ENCODE measurements around the gene FMNL2.
"Not testable (repeated sequence)": the region's sequence is repeated elsewhere in the genome, so short reads cannot be mapped to it uniquely, and the experiment has no call there.

FMNL2 gene

GRCh38 chr2:152467677-152468410, 132.9 kb downstream of the FMNL2 start:
- H3K9me3 ChIP-seq (replicated peaks; ENCODE audit: low read length), result no peaks in the 10 kb centered on the region
- no peaks in the 10 kb centered on the region for H3K36me3 ChIP-seq (ENCODE audit: insufficient read depth, low read length)
- no peak overlapping the region for H3K9ac ChIP-seq (ENCODE audit: low read depth, low read length)
- H3K27me3 ChIP-seq (ENCODE audit: control insufficient read depth, insufficient read depth, low read length), result no peaks in the 10 kb centered on the region
- peaks cover 16% of the 10 kb centered on the region for H3K4me1 ChIP-seq (ENCODE audit: control insufficient read depth, insufficient read depth, low read length)
- H3K4me3 ChIP-seq (ENCODE audit: low read length), result no peak overlapping the region
- no peak overlapping the region for H3K4me2 ChIP-seq (ENCODE audit: low read length)

- H3K9me3 ChIP-seq (replicated peaks; ENCODE audit: low read length), result no peaks in the 10 kb centered on the region
- H3K4me2 ChIP-seq (ENCODE audit: low read length), result peak overlapping the region; percentile 48
- H3K4me3 ChIP-seq (ENCODE audit: low read length), result no peak overlapping the region
- peaks cover 16% of the 10 kb centered on the region for H3K4me1 ChIP-seq (ENCODE audit: control insufficient read depth, insufficient read depth, low read length)
- H3K36me3 ChIP-seq (ENCODE audit: insufficient read depth, low read length), result no peaks in the 10 kb centered on the region
- H3K9ac ChIP-seq (ENCODE audit: low read depth, low read length), result no peak overlapping the region
- no peaks in the 10 kb centered on the region for H3K27me3 ChIP-seq (ENCODE audit: control insufficient read depth, insufficient read depth, low read length)
Observed at GRCh38 chr2:152468899-152469692, 134.1 kb downstream of the FMNL2 start.

GRCh38 chr2:152470861-152471854, 136.2 kb downstream of the FMNL2 start:
- no peak overlapping the region for H3K4me2 ChIP-seq (ENCODE audit: low read length)
- H3K9me3 ChIP-seq (replicated peaks; ENCODE audit: low read length), result no peaks in the 10 kb centered on the region
- peaks cover 13% of the 10 kb centered on the region for H3K4me1 ChIP-seq (ENCODE audit: control insufficient read depth, insufficient read depth, low read length)
- H3K9ac ChIP-seq (ENCODE audit: low read depth, low read length), result no peak overlapping the region
- H3K4me3 ChIP-seq (ENCODE audit: low read length), result no peak overlapping the region
- no peaks in the 10 kb centered on the region for H3K27me3 ChIP-seq (ENCODE audit: control insufficient read depth, insufficient read depth, low read length)
- no peaks in the 10 kb centered on the region for H3K36me3 ChIP-seq (ENCODE audit: insufficient read depth, low read length)

GRCh38 chr2:152472481-152472887, 137.5 kb downstream of the FMNL2 start:
- Histone ChIP-seq H3K9ac (ENCODE audit: low read depth, low read length) (no peak overlapping the region), H3K4me1 (ENCODE audit: control insufficient read depth, insufficient read depth, low read length) (peaks cover 15% of the 10 kb centered on the region), H3K27me3 (ENCODE audit: control insufficient read depth, insufficient read depth, low read length) (no peaks in the 10 kb centered on the region)

GRCh38 chr2:152473151-152473857, 138.3 kb downstream of the FMNL2 start:
- peaks cover 15% of the 10 kb centered on the region for H3K4me1 ChIP-seq (ENCODE audit: control insufficient read depth, insufficient read depth, low read length)
- no peak overlapping the region for H3K9ac ChIP-seq (ENCODE audit: low read depth, low read length)
- H3K9me3 ChIP-seq (replicated peaks; ENCODE audit: low read length), result no peaks in the 10 kb centered on the region
- no peak overlapping the region for H3K4me3 ChIP-seq (ENCODE audit: low read length)
- no peaks in the 10 kb centered on the region for H3K27me3 ChIP-seq (ENCODE audit: control insufficient read depth, insufficient read depth, low read length)
- no peaks in the 10 kb centered on the region for H3K36me3 ChIP-seq (ENCODE audit: insufficient read depth, low read length)
- no peak overlapping the region for H3K4me2 ChIP-seq (ENCODE audit: low read length)

More at GRCh38 chr2:152472481-152472887, 137.5 kb downstream of the FMNL2 start:
- no peak overlapping the region for H3K4me3 ChIP-seq (ENCODE audit: low read length)
- no peaks in the 10 kb centered on the region for H3K9me3 ChIP-seq (replicated peaks; ENCODE audit: low read length)
- no peaks in the 10 kb centered on the region for H3K36me3 ChIP-seq (ENCODE audit: insufficient read depth, low read length)
- no peak overlapping the region for H3K4me2 ChIP-seq (ENCODE audit: low read length)

- H3K9me3 ChIP-seq (replicated peaks; ENCODE audit: low read length); H3K27me3 ChIP-seq (ENCODE audit: control insufficient read depth, insufficient read depth, low read length); H3K9ac ChIP-seq (ENCODE audit: low read depth, low read length); H3K36me3 ChIP-seq (ENCODE audit: insufficient read depth, low read length); H3K4me1 ChIP-seq (ENCODE audit: control insufficient read depth, insufficient read depth, low read length); H3K4me3 ChIP-seq (ENCODE audit: low read length); H3K4me2 ChIP-seq (ENCODE audit: low read length): not testable (repeated sequence)
Observed at GRCh38 chr2:152474523-152474922, 139.5 kb downstream of the FMNL2 start.

GRCh38 chr2:152475982-152476381, 141.0 kb downstream of the FMNL2 start:
- H3K4me2 ChIP-seq (ENCODE audit: low read length), result no peak overlapping the region
- H3K36me3 ChIP-seq (ENCODE audit: insufficient read depth, low read length), result no peaks in the 10 kb centered on the region
- H3K27me3 ChIP-seq (ENCODE audit: control insufficient read depth, insufficient read depth, low read length), result no peaks in the 10 kb centered on the region
- no peak overlapping the region for H3K9ac ChIP-seq (ENCODE audit: low read depth, low read length)
- H3K4me3 ChIP-seq (ENCODE audit: low read length), result no peak overlapping the region
- no peaks in the 10 kb centered on the region for H3K9me3 ChIP-seq (replicated peaks; ENCODE audit: low read length)
- H3K4me1 ChIP-seq (ENCODE audit: control insufficient read depth, insufficient read depth, low read length), result peaks cover 6% of the 10 kb centered on the region

GRCh38 chr2:152477347-152478092, 142.5 kb downstream of the FMNL2 start:
- Histone ChIP-seq H3K27me3 (ENCODE audit: control insufficient read depth, insufficient read depth, low read length) (no peaks in the 10 kb centered on the region), H3K9me3 (replicated peaks; ENCODE audit: low read length) (no peaks in the 10 kb centered on the region), H3K36me3 (ENCODE audit: insufficient read depth, low read length) (no peaks in the 10 kb centered on the region), H3K4me1 (ENCODE audit: control insufficient read depth, insufficient read depth, low read length) (peaks cover 6% of the 10 kb centered on the region), H3K9ac (ENCODE audit: low read depth, low read length) (no peak overlapping the region), H3K4me3 (ENCODE audit: low read length) (no peak overlapping the region), H3K4me2 (ENCODE audit: low read length) (no peak overlapping the region)

GRCh38 chr2:152479282-152479681, 144.3 kb downstream of the FMNL2 start:
- Histone ChIP-seq H3K9ac (ENCODE audit: low read depth, low read length) (no peak overlapping the region), H3K9me3 (replicated peaks; ENCODE audit: low read length) (no peaks in the 10 kb centered on the region), H3K4me1 (ENCODE audit: control insufficient read depth, insufficient read depth, low read length) (peaks cover 6% of the 10 kb centered on the region), H3K4me2 (ENCODE audit: low read length) (no peak overlapping the region), H3K4me3 (ENCODE audit: low read length) (no peak overlapping the region), H3K27me3 (ENCODE audit: control insufficient read depth, insufficient read depth, low read length) (no peaks in the 10 kb centered on the region), H3K36me3 (ENCODE audit: insufficient read depth, low read length) (no peaks in the 10 kb centered on the region)

GRCh38 chr2:152480821-152481399, 145.9 kb downstream of the FMNL2 start:
- Histone ChIP-seq H3K9ac (ENCODE audit: low read depth, low read length) (no peak overlapping the region), H3K36me3 (ENCODE audit: insufficient read depth, low read length) (no peaks in the 10 kb centered on the region), H3K27me3 (ENCODE audit: control insufficient read depth, insufficient read depth, low read length) (no peaks in the 10 kb centered on the region), H3K4me3 (ENCODE audit: low read length) (no peak overlapping the region), H3K4me2 (ENCODE audit: low read length) (no peak overlapping the region), H3K9me3 (replicated peaks; ENCODE audit: low read length) (no peaks in the 10 kb centered on the region), H3K4me1 (ENCODE audit: control insufficient read depth, insufficient read depth, low read length) (peaks cover 5% of the 10 kb centered on the region)

Data from skeletal muscle satellite cell (primary cell).